ENCODE measurements around the gene PDE6G. TPM values are rescaled to one million over a fixed set of nuclear protein-coding genes. Genes with fewer than 3 reads are reported as not detected.
A peak's percentile ranks its signal among the peaks of the same experiment; 100 is the strongest.
"Not testable (repeated sequence)": the region's sequence is repeated elsewhere in the genome, so short reads cannot be mapped to it uniquely, and the experiment has no call there.

The PDE6G gene
- polyA plus RNA-seq, 4 donors = 13.5 to 16.8 (median 14.8) TPM

DNA sequence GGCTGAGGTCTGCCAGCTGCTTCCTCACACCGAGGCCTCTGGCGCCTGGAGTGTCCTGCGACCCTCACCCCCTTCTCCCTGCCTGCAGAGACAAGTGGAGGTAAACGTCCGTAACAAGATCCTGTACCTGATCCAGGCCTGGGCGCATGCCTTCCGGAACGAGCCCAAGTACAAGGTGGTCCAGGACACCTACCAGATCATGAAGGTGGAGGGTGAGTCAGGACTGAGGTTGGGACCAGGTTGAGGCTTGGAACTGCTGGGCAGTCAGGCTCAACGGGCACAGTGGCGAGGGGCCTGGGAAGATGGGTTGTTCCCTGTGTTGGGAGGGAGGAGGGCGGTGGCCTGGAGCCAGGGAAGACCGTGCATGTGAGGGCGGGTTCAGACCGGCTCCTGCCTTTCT is 32.3 kb upstream of the PDE6G start:
- no peak for DNase-seq (ENCODE audit: low read depth in 4 of 4, low spot score in 2 of 4)

GRCh38 chr17:81687770-81688541 is 31.6 kb upstream of the PDE6G start:
- no peak for DNase-seq (ENCODE audit: low read depth in 4 of 4, low spot score in 2 of 4)

- DNase-seq (ENCODE audit: low read depth in 4 of 4, low spot score in 2 of 4) = no peak
Observed at GRCh38 chr17:81686614-81687013, 30.3 kb upstream of the PDE6G start.

- DNase-seq (ENCODE audit: low read depth in 4 of 4, low spot score in 2 of 4) = no peak
Observed at GRCh38 chr17:81685108-81685507, 28.8 kb upstream of the PDE6G start.

GRCh38 chr17:81684442-81684911 is 28.1 kb upstream of the PDE6G start:
- DNase-seq (ENCODE audit: low read depth in 4 of 4, low spot score in 2 of 4) = no peak

DNA sequence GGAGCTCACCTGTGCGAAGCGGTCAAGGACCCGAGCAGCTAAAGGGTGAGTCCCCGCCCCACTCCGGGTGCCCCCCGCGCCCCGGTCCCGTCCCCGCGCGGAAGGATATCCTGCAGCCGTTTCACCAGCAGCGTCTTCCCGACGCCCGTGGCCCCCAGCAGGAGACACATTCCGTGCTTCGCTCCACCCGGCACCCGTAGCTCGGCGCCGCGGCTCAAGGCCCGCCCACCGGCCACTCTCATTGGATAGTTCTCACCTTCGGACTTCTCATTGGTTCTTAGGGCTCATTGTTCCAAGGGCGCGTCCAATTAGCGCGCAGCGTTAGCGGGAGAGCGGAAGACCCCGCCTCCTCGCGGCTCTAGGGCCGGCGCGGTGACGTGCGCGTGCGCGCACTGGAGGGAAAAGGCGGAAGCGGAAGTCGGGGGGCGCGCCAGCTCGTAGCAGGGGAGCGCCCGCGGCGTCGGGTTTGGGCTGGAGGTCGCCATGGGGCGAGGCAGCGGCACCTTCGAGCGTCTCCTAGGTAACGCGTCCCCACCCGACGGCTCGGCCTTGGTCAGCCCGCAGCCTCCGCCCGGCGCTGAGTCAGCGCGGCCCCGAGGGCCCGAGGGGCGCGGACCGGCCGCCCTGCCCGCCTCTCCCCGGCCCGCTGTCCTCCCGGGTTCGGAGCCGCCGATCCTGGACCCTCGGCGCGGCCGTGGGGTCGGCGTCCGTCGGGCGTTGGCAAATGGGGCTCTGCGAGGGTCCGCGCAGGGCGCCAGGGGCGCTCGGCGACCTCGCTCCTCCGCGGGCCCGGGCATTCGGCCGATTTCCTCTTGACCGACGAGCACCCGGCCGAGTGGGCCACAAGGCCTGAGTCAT is 27.5 kb upstream of the PDE6G start, which contains the start of the genes ARL16 and HGS:
TSS of gene ARL16 (minus strand) at position 214 of the 858 bp plus-strand sequence. CDS start at position 170, 44 bp downstream.
TSS of gene HGS (plus strand) at position 428 of the 858 bp plus-strand sequence. CDS start at position 484, 56 bp downstream.
- DNase-seq (ENCODE audit: low read depth in 4 of 4, low spot score in 2 of 4) = peak; percentile 94 to 99 (median 98)

- DNase-seq (ENCODE audit: low read depth in 4 of 4, low spot score in 2 of 4) = no peak
Observed at GRCh38 chr17:81683208-81683583, 26.9 kb upstream of the PDE6G start.

GRCh38 chr17:81682565-81683207 is 26.3 kb upstream of the PDE6G start:
- no peak for DNase-seq (ENCODE audit: low read depth in 4 of 4, low spot score in 2 of 4)

GRCh38 chr17:81681672-81682071 is 25.3 kb upstream of the PDE6G start:
- no peak for DNase-seq (ENCODE audit: low read depth in 4 of 4, low spot score in 2 of 4)

DNA sequence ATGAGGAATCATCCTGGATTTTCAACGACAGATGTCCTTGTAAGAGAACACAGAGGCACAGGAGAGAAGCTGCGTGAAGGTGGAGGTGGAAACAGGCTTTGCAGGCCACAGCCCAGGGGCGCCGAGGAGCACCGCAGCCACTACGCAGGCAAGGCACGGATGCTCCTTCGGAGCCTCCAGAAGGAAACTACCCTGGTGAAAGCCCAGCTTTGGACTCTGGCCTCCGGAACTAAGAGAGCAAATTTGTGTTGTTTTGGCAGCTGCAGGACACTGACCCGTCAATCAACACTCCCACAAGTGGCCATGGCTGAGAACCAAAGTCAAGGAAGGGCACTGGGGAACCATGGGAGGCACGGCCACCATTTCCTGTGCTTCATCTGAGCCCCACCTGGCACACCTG is 23.8 kb upstream of the PDE6G start:
- DNase-seq (ENCODE audit: low read depth in 4 of 4, low spot score in 2 of 4) = no peak

DNA sequence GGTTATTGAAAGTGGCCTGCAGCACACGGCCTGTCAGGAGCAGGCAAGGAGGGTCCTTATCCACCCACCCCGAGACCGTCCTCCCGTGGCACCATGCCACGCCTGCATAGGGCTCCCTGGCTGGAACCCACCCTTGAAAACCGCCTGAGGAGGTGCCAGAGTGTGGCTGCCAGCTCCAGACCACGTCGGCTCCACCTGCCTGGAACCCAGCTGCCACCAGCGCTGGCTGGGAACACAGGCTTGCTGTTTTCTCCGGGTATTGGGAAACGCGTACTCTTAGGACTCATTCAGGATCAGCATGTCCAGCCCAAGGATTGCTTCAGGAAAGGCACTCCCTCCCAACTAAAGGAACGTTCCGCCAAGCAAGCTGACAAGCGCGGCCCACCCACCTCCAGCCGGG is 20.6 kb upstream of the PDE6G start:
- DNase-seq (ENCODE audit: low read depth in 4 of 4, low spot score in 2 of 4) = no peak

DNA sequence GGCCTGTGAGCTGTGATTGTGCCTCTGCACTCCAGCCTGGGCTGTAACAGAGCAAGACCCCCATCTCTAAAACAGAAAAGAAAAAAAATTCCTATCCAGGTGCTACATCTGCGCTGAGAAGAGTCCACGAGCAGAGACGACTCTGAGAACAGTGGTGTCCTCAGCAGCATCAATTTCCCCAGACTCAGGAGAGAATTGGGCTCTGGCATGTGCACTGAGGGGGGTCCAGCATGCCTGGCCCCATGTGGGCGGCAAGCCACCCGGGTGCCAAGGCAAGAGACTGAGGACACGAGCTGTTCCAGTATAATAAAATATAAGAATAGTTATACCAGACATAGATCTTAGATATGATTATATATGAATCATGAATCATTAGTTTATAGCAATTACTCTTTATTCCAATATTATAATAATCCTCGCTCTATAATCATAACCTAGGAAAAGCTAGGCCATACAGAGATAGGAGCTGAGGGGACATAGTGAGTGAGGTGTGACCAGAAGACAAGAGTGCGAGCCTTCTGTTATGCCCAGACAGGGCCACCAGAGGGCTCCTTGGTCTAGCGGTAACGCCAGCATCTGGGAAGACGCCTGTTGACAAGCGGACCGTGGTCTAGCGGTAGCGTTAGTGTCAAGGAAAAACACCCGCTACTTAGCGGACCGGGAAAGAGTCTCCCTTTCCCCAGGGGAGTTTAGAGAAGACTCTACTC is 19.3 kb upstream of the PDE6G start:
- DNase-seq (ENCODE audit: low read depth in 4 of 4, low spot score in 2 of 4) = not testable (repeated sequence)

DNA sequence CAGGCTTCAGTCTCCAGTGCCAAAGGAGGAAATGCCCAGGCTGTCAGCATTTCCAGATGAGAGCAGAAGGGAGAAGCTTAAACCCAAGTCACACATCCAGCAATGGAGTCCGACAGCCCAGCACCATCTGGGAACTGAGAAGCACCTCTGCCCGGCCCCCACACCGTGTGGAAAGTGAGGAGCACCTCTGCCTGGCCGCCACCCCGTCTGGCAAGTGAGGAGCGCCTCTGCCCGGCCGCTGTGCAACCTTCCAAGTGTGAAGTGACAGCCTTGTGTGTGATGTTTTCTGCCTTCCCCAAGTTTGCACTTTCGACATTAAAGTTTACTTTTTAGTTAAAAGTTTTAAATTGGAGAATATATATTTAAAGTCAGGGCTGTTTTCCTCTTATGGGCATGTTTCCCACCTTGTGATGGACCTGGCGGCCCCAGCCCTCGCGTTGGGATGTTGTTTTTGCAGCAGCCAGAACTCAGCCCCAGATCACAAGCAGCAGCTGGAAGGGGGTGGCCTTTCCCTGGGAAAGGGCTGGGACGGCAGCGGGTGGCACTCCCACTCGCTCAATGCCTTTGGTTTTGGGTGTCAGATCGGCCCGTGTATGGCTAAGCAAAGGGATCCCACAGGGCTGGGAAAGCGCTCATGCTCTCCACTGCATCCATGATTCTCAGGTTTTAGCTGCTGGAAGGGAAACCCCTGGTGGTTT is 17.4 kb upstream of the PDE6G start:
- no peak for DNase-seq (ENCODE audit: low read depth in 4 of 4, low spot score in 2 of 4)

- DNase-seq (ENCODE audit: low read depth in 4 of 4, low spot score in 2 of 4) = no peak
Observed at GRCh38 chr17:81672954-81673353, 16.6 kb upstream of the PDE6G start.

DNA sequence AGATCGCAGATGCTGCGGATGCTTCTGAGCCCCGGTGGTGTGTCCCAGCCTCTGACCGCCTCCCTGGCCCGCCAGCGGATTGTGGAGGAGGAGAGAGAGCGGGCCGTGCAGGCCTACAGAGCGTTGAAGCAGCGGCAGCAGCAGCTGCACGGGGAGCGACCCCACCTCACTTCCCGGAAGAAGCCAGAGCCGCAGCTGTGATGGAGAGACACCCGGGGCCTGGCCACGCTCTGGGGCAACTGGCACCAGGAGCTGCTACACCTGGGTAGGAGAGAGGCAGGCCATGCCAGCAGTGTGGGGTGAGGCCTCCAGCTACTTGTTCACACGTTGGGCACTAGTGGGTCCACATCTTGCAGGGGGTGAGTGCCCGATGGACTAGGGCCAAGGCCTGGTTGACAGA is 16.2 kb upstream of the PDE6G start:
- DNase-seq (ENCODE audit: low read depth in 4 of 4, low spot score in 2 of 4) = no peak

DNA sequence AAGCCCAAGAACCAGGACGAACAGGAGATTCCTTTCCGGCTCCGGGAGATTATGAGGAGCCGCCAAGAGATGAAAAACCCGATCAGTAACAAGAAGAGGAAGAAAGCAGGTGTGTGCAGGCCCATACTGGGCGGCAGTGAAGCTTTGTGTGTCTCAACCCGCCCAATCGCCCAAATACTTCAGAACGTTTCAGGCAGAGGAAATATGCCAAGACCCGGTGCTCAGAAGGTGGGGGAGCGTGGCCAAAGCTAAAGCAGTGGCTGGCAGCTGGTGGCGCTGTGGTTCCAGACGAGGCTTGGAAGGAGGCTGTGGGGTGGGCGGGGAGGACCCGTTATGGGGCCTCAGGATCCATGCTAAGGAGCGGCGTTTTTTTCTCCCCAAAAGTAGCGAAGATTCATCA is 11.4 kb upstream of the PDE6G start:
- no peak for DNase-seq (ENCODE audit: low read depth in 4 of 4, low spot score in 2 of 4)

DNA sequence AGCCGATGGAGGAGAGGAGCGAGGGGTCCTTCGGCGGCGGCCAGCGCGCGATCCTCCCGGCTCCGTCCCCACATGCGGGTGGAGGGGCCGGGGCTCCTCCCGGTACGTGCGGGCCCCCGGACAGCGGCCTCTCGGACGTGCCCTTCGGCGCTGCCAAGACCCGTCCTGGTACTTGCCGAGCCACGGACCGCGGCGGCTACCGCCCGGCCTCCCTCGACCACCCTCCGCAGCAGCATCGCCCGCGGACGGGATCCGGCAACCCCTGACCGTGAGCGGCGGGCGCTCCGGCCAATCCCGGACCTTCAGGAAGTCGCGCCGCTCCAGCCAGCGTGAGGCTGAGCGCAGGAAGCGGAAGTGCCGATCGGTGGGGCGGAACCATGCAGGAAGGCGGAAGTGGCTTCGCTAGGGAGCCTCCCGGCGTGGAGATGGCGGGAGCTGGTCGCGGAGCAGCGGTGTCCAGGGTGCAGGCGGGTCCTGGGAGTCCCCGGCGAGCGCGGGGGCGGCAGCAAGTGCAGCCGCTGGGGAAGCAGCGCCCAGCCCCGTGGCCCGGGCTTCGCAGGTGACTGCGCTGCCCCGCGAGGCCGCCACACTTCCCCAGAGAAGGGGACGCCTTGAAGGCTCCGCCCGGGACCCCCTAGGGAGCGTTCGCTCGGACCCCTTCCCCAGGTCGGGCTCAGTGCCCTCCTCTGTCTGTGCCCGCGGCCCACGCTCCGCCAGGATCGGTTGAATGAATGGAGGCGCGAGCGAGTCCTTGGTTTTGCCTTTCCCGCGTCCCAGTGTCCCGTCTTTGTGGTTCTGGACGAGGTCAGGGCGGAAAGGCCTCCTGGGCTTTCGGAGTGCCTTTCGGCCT is 10.2 kb upstream of the PDE6G start, which contains the start of the genes CCDC137 and OXLD1:
TSS of gene CCDC137 (plus strand) at position 396 of the 850 bp plus-strand sequence. CDS start at position 426, 30 bp downstream.
TSS of gene OXLD1 (minus strand) at position 264 of the 850 bp plus-strand sequence. CDS start at position 236, 28 bp downstream.
- peak; percentile 70 to 93 (median 84) for DNase-seq (ENCODE audit: low read depth in 4 of 4, low spot score in 2 of 4)

- DNase-seq (ENCODE audit: low read depth in 4 of 4, low spot score in 2 of 4) = no peak
Observed at GRCh38 chr17:81666092-81666341, 9.7 kb upstream of the PDE6G start.

Measured in left renal cortex interstitium (tissue), 4 donors.